OCI-LY7 (cell line): ENCODE results near the gene ARHGAP23. TPM values are rescaled to one million over a fixed set of nuclear protein-coding genes. Genes with fewer than 3 reads are reported as not detected.

ENCODE experiments used
- BruUV-seq: library from RNA; stranded (reverse); fragments of 400-500 nt; replicated peaks from 2 replicates; lab custom pipeline; 2021; lab: Mats Ljungman, UMichigan
- CTCF ChIA-PET: fragments of 300-600 bp; sonication (Branson Sonifier 250); formaldehyde crosslinking; loops from one replicate; lab custom pipeline; 2022; ENCODE audit warnings: antibody characterized with exemption; ENCODE audit not compliant: unreplicated experiment; lab: Charles Lee
- POLR2A ChIA-PET: fragments of 300-600 bp; sonication (Branson Sonifier 250); formaldehyde crosslinking; loops from one replicate; lab custom pipeline; 2022; ENCODE audit warnings: antibody characterized with exemption; lab: Charles Lee
- DNase-seq: peaks from one replicate; pipeline ENCODE4 v3.0.0-alpha.2; 2015; ENCODE audit warnings: low spot score
- H2AFZ ChIP-seq: fragments of 200-600 bp; sonication (generic), shearing (Covaris generic); 2 replicates; pipeline ENCODE4 v1.6.1; 2014; ENCODE audit warnings: mild to moderate bottlenecking, antibody characterized with exemption, low read length, moderate library complexity
- H3K27ac ChIP-seq: fragments of 200-600 bp; sonication (generic); 2 replicates; pipeline ENCODE4 v1.5.1; 2014; ENCODE audit warnings: mixed run types, low read depth, mild to moderate bottlenecking, moderate library complexity, low read length, inconsistent platforms; ENCODE audit not compliant: poor library complexity, severe bottlenecking
- H3K36me3 ChIP-seq: fragments of 200-600 bp; sonication (generic); 2 replicates; pipeline ENCODE4 v1.6.1; 2014; ENCODE audit warnings: mild to moderate bottlenecking, antibody characterized with exemption, low read length, moderate library complexity, mixed read lengths; ENCODE audit not compliant: insufficient read depth
- H3K4me1 ChIP-seq: fragments of 200-600 bp; sonication (generic); 2 replicates; pipeline ENCODE4 v1.5.1; 2014; ENCODE audit warnings: mild to moderate bottlenecking, low read length; ENCODE audit not compliant: insufficient read depth, poor library complexity, severe bottlenecking
- H3K4me2 ChIP-seq: fragments of 200-600 bp; sonication (generic); 2 replicates; pipeline ENCODE4 v1.6.1; 2014; ENCODE audit warnings: mild to moderate bottlenecking, low read length
- H3K4me3 ChIP-seq: fragments of 200-600 bp; sonication (generic); 2 replicates; pipeline ENCODE4 v1.5.1; 2014; ENCODE audit warnings: mild to moderate bottlenecking, low read depth, low read length; ENCODE audit not compliant: poor library complexity, severe bottlenecking
- H3K79me2 ChIP-seq: fragments of 200-600 bp; sonication (generic); 2 replicates; pipeline ENCODE4 v1.6.1; 2016; ENCODE audit warnings: low read depth, mild to moderate bottlenecking, low read length, moderate library complexity, mixed read lengths; ENCODE audit not compliant: insufficient read depth
- H3K9me2 ChIP-seq: fragments of 200-600 bp; sonication (generic); 2 replicates; pipeline ENCODE4 v1.6.1; 2016; ENCODE audit warnings: mild to moderate bottlenecking, low read length, mixed read lengths; ENCODE audit not compliant: insufficient read depth
- H3K9me3 ChIP-seq: fragments of 200-600 bp; sonication (generic); 2 replicates; pipeline ENCODE4 v1.6.1; 2014; ENCODE audit warnings: mild to moderate bottlenecking, mixed run types, low read length, mixed read lengths
- H4K20me1 ChIP-seq: fragments of 200-600 bp; sonication (generic); 2 replicates; pipeline ENCODE4 v1.6.1; 2014; ENCODE audit warnings: mild to moderate bottlenecking, antibody characterized with exemption, low read length, moderate library complexity, mixed read lengths; ENCODE audit not compliant: insufficient read depth
- CTCF ChIP-seq: fragments of 200-600 bp; sonication (generic); conservative IDR thresholded peaks from 2 replicates; pipeline ENCODE4 v1.5.1; 2014; ENCODE audit warnings: mild to moderate bottlenecking, antibody characterized with exemption, low read length, moderate library complexity, mixed read lengths
- EZH2phosphoT487 ChIP-seq: fragments of 200-600 bp; sonication (generic); IDR thresholded peaks from 2 replicates; pipeline ENCODE4 v1.6.1; 2018; ENCODE audit warnings: low read depth, borderline replicate concordance, mild to moderate bottlenecking, mixed run types, antibody characterized with exemption, low read length, moderate library complexity, mixed read lengths
- intact Hi-C: fragments of 100-400 bp; cut with micrococcal nuclease; formaldehyde crosslinking; loops from one replicate; pipeline ENCODE4 v1.10.0; 2022; ENCODE audit not compliant: unreplicated experiment
- total RNA-seq, 2 experiments: library from RNA; depleted of rRNA in 1 of 2; stranded (reverse); fragments of >200 nt in 1 of 2; shearing (Covaris generic) in 1 of 2; gene quantifications; 2 replicates each; pipeline ENCODE4 v1.2.3, GENCODE V29; 2014 to 2022

The ARHGAP23 gene
- total RNA-seq, 2 experiments from 2014 or later = 16.3 to 18.6 TPM

GRCh38 chr17:38508570-38508950 lies 80.3 kb downstream of the ARHGAP23 start:
- Histone ChIP-seq H3K4me3 (no peak overlapping the region), H3K79me2 (no peaks in the 10 kb centered on the region), H3K4me2 (no peak overlapping the region), H3K36me3 (no peaks in the 10 kb centered on the region), H3K9me2 (no peaks in the 10 kb centered on the region), H3K9me3 (no peaks in the 10 kb centered on the region), H3K27ac (no peak overlapping the region), H3K4me1 (no peaks in the 10 kb centered on the region), H2AFZ (no peak overlapping the region), H4K20me1 (no peaks in the 10 kb centered on the region)
- ChIA-PET POLR2A (no interaction called here), CTCF (interaction anchor here (0.6 kb wide), 1 partner anchor 688 kb away, joined by 3 read pairs; no protein-coding TSS in a partner anchor)
- BruUV-seq = no TSS peak
- intact Hi-C loops = no loop called here
- no peak for DNase-seq
- TF ChIP-seq EZH2phosphoT487 = no peak
- TF ChIP-seq CTCF = no peak

DNA sequence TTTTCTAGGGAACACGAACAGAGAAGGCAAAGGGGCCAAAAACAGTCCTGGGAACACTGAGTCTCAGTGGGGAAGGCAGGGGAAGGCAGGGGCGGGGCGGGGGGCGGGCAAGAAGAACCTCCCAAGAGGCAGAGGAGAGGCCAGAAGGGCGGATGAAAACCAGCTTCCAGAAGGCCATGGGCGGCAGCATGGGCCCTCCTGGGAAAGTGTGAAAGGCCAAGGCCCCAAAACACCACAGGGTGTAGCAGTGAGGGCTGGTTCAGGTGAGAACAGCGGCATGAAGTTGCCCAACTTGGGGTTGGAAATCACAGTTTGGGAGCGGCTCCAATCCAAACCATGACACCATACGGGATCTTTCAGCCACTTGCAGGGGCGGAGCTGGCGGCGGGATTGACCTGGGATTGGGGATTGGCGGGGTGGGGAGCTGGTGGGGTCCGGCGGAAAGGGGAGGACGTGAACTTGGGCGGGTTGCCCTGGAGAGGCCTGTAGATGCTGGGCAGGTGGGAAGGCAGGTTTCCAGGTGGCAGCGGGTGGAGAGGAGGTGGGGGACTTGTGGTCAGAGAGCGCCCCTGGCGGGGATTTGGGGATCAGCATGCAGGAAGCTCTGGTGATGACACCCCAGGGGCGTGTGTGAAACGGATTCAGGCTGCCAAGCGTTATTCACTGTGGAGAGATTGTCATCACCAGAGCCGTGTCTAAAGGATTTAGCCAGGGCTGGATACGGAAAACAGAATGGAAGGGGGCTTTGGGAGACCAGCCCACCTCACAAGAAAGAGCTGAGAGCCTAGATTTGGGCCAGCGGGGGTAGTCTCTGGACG lies 80.9 kb downstream of the ARHGAP23 start:
- Histone ChIP-seq H3K9me3 (no peaks in the 10 kb centered on the region), H4K20me1 (no peaks in the 10 kb centered on the region), H2AFZ (no peak overlapping the region), H3K36me3 (no peaks in the 10 kb centered on the region), H3K9me2 (no peaks in the 10 kb centered on the region), H3K4me3 (no peak overlapping the region), H3K4me2 (no peak overlapping the region), H3K4me1 (no peaks in the 10 kb centered on the region), H3K79me2 (no peaks in the 10 kb centered on the region), H3K27ac (no peak overlapping the region)
- ChIA-PET POLR2A (interaction anchor here (0.6 kb wide), 1 partner anchor 75 kb away, joined by 3 read pairs; no protein-coding TSS in a partner anchor), CTCF (interaction anchor here (0.6 kb wide), 2 partner anchors 67 to 689 kb away, joined by 3 read pairs; no protein-coding TSS in a partner anchor)
- no peak for TF ChIP-seq EZH2phosphoT487
- TF ChIP-seq CTCF = peak; percentile 89
- no TSS peak for BruUV-seq
- peak; percentile 79 for DNase-seq
- intact Hi-C loops = no loop called here
